Kidney (tissue), 14 donors: ENCODE measurements around the gene ZNF157. TPM values are rescaled to one million over a fixed set of nuclear protein-coding genes. Genes with fewer than 3 reads are reported as not detected.

ENCODE experiments used
- DNase-seq, 5 donors: peaks; one replicate each; pipeline ENCODE4 v3.0.0-alpha.2; 2013 to 2020
- FAIRE-seq: peaks from 2 replicates; lab custom pipeline; 2012; peaks lifted over from hg19 to GRCh38; lab: Jason Lieb, UNC
- H3K27ac ChIP-seq, 2 donors: one replicate each; pipeline ENCODE4 v1.7.0; 2013; ENCODE audit warnings: low read depth in 2 of 2, low read length in 2 of 2, inconsistent platforms in 1 of 2
- H3K27me3 ChIP-seq: one replicate; pipeline ENCODE4 v1.7.1; 2013; ENCODE audit warnings: low read length, inconsistent platforms; ENCODE audit not compliant: control insufficient read depth, insufficient read depth
- H3K36me3 ChIP-seq, 3 donors: one replicate each; pipeline versions ENCODE4 v1.7.0 to v1.7.1; 2013; ENCODE audit warnings: low read length in 3 of 3, control low read depth in 1 of 3, inconsistent platforms in 1 of 3; ENCODE audit not compliant: insufficient read depth in 3 of 3, control insufficient read depth in 2 of 3
- H3K4me1 ChIP-seq, 3 donors: one replicate each; pipeline versions ENCODE4 v1.7.0 to v1.7.1; 2013; ENCODE audit warnings: low read length in 3 of 3, inconsistent platforms in 1 of 3, low read depth in 1 of 3; ENCODE audit not compliant: control insufficient read depth in 2 of 3, insufficient read depth in 2 of 3
- H3K4me3 ChIP-seq, 3 donors: one replicate each; pipeline versions ENCODE4 v1.7.0 to v1.8.1; 2013; ENCODE audit warnings: low read length in 3 of 3, control low read depth in 1 of 3, inconsistent platforms in 1 of 3
- H3K9ac ChIP-seq, 3 donors: one replicate each; pipeline versions ENCODE4 v1.7.0 to v1.7.1; 2013; ENCODE audit warnings: low read length in 3 of 3, control low read depth in 1 of 3, inconsistent platforms in 1 of 3
- H3K9me3 ChIP-seq, 3 donors: one replicate each; pipeline versions ENCODE4 v1.7.0 to v1.7.1; 2013; ENCODE audit warnings: low read length in 3 of 3, control low read depth in 1 of 3, inconsistent platforms in 1 of 3; ENCODE audit not compliant: control insufficient read depth in 2 of 3, insufficient read depth in 1 of 3
- intact Hi-C: fragments of 100-400 bp; cut with DNase I; formaldehyde crosslinking; loops from one replicate; pipeline ENCODE4 v1.11.1; 2022
- polyA plus RNA-seq: library from polyadenylated mRNA; stranded (reverse); fragments of 350-450 nt; fragmentation: Illumina TruSeq; extraction: RNeasy Lipid Tissue Mini Kit (QIAGEN cat#74804); gene quantifications from one replicate; pipeline ENCODE4 v1.2.3, GENCODE V29; 2014; ENCODE audit warnings: low read depth, low replicate concordance; ENCODE audit not compliant: insufficient read depth
- total RNA-seq: library from RNA; stranded (reverse); fragmentation: NEBNext Ultra II Directional; extraction: Animal tissue kit (Norgen Biotek cat#: 25700); gene quantifications from one replicate; pipeline ENCODE4 v1.2.1, GENCODE V29; 2021
- TF ChIP-seq, protein P1 (sequence below): IDR thresholded peaks from 3 replicates; pipeline ENCODE4 v1.5.1; 2012; ENCODE audit warnings: mild to moderate bottlenecking, moderate library complexity, borderline replicate concordance; ENCODE audit not compliant: insufficient read depth; ENCODE audit errors: extremely low read depth
- donor health status: control.
- donor health status: control.
- donor health status: control.
- donor health status: control.
- donor health status: control.
- donor health status: DM: yes; HTN: yes; CAD: no.
- donor health status: Normal renal cell carcinoma (clear cell type).

Gene ZNF157
- total and polyA plus RNA-seq, 2 donors from 2014 or later: 0.17 to 0.57 TPM

DNA sequence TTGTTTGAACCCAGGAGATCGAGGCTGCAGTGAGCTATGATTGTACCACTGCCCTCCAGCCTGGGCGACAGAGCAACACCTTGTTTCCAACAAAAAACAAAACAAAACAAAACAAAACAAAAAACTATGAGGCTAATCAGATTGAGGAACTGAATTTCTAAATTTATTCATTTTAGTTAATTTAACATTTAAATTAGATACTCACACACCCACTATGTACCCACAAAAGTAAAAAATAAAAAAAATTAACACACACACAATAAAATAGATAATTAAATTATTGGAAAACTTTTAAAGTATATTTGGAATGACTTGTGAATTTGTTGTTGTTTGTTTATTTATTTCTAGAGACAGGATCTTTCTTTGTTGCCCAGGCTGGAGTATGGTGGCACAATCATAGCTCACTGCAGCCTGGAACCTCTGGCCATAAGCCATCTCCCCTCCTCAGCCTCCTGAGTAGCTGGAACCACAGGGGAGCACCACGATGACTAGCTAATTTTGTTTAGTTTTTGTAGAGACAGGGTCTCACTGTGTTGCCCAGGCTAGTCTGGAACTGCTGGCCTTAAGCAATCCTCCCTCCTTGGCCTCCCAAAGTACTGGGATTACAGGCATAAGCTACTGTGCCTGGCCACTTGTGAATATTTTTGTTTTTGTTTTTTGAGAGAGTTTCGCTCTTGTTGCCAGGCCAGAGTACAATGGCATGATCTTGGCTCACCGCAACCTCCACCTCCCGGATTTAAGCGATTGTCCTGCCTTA, 9.8 kb upstream of the ZNF157 start:
- H3K9ac ChIP-seq: no peak overlapping the region
- no peak overlapping the region for H3K27ac ChIP-seq
- DNase-seq (no peak), FAIRE-seq (peak; percentile 87)
- no peak overlapping the region for H3K4me3 ChIP-seq
- TF ChIP-seq, protein P1, sequence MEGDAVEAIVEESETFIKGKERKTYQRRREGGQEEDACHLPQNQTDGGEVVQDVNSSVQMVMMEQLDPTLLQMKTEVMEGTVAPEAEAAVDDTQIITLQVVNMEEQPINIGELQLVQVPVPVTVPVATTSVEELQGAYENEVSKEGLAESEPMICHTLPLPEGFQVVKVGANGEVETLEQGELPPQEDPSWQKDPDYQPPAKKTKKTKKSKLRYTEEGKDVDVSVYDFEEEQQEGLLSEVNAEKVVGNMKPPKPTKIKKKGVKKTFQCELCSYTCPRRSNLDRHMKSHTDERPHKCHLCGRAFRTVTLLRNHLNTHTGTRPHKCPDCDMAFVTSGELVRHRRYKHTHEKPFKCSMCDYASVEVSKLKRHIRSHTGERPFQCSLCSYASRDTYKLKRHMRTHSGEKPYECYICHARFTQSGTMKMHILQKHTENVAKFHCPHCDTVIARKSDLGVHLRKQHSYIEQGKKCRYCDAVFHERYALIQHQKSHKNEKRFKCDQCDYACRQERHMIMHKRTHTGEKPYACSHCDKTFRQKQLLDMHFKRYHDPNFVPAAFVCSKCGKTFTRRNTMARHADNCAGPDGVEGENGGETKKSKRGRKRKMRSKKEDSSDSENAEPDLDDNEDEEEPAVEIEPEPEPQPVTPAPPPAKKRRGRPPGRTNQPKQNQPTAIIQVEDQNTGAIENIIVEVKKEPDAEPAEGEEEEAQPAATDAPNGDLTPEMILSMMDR: no peak
- H3K36me3 ChIP-seq: no peaks in the 10 kb centered on the region
- H3K27me3 ChIP-seq: no peaks in the 10 kb centered on the region
- intact Hi-C loops: no loop called here
- H3K4me1 ChIP-seq: no peaks in the 10 kb centered on the region
- H3K9me3 ChIP-seq: no peaks in the 10 kb centered on the region

DNA sequence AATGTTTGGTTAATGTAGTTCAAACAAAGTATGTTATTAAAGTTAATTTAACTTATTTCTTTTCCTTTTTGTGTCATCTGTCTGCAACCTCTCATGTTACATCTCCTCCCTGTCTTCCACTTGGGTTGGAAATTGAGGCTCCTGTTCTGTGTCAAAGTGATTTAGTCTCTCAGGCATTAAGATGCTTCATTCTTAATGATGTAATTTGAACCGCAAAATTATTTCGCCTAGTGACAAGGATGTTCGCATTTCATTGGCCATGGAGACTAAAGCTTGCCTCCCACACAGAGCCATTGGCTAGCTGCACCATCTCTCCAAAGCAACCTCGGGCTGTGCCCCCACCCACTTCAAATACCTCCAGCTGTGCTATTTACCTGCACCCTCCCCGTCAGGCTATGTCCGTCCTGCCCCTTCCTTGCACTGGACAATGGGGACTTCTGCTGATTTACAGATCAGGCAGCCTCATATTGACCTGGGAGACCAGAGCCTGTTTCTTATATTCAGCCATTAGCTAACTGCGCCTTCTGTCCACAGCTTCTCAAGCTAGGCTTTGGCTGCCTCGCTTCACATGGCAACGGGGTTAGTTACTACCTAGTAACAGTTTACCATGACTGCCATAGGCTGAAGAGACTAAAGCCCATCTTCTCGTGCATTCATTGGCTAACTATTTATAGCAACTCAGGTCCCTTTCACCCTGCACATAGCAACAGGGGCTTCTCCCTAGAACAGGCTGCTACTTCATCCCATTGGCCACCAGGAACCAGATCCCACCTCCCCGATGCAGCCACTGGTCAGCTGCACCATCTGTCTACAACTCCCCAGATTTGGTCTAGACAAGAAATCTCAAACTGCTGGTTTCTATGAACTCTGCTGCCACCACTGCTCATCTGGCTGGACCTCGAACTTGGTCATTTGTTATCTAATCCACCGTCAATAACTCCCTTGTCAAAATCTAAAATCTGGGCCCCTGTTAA, 8.6 kb upstream of the ZNF157 start:
- Histone ChIP-seq H3K27me3 (no peaks in the 10 kb centered on the region), H3K9ac (peak overlapping the region; percentile 37 to 64 (median 56)), H3K36me3 (no peaks in the 10 kb centered on the region), H3K4me3 (peak overlapping the region; percentile 67 to 81 (median 76)), H3K9me3 (no peaks in the 10 kb centered on the region), H3K4me1 (no peaks in the 10 kb centered on the region), H3K27ac (peak overlapping the region; percentile 82 to 88)
- intact Hi-C loops: no loop called here
- FAIRE-seq: peak; percentile 99
- TF ChIP-seq, protein P1: peak; percentile 13
- peak; percentile 89 to 97 (median 93) for DNase-seq

DNA sequence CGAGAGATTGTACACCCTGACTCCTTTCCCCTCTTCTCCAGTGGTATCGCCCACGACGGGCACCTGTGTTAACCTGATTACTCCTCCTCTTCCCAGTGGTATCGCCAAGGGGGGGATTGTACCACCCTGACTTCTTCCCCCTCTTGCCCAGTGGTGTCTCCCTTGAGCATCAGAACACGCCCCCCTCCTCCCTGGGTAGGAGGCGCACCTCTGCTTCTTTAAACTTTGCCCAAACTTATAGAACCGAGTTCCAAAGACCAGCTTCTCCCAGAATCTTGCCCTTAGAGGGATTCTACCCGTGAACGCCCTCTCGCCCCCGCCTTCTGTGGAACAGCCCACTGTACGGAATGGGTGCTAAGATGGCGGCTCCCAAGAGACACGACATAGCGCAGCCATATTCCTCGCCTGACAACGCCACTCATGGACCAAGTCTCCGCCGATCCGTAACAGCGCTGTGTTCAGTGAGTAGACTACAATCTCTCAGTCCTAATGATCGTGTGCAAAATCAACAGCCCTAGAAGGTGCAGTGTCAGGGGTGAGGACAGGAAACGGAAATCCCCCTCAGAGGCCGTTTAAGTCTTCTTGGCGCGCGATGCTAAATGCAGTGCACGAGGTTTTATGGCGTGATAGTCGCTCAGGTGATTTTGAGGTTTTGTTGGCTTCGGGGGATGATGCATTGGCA, 4.2 kb upstream of the ZNF157 start:
- intact Hi-C loops: no loop called here
- Histone ChIP-seq H3K27ac (peak overlapping the region in 1 of 2 donors; percentile 75), H3K36me3 (no peaks in the 10 kb centered on the region), H3K9me3 (no peaks in the 10 kb centered on the region), H3K4me1 (no peaks in the 10 kb centered on the region), H3K4me3 (peak overlapping the region; percentile 74 to 79 (median 78)), H3K9ac (peak overlapping the region in 2 of 3 donors; percentile 40 to 41), H3K27me3 (no peaks in the 10 kb centered on the region)
- peak; percentile 84 to 92 (median 88) for DNase-seq
- FAIRE-seq: peak; percentile 51
- TF ChIP-seq, protein P1: no peak
